HepG2 (cell line): ENCODE data around the gene CREG2. TPM values are rescaled to one million over a fixed set of nuclear protein-coding genes. Genes with fewer than 3 reads are reported as not detected.

Source experiments
- ATAC-seq: fragments of 200-7000 bp; cut with Tn5 transposase; 3 replicates; pipeline ENCODE4 v1.9.1; 2020; ENCODE audit warnings: mild to moderate bottlenecking, moderate library complexity
- BruUV-seq: library from RNA; stranded (reverse); fragments of 400-500 nt; replicated peaks from 2 replicates; lab custom pipeline; 2021; lab: Mats Ljungman, UMichigan
- CTCF ChIA-PET: fragments of 300-600 bp; formaldehyde crosslinking; extraction: SDS; loops from one replicate; lab custom pipeline; 2021; ENCODE audit warnings: low total read pairs, inconsistent platforms, low intra/inter-chr PET ratio; lab: Yijun Ruan, JAX
- POLR2A ChIA-PET: fragments of 350-600 bp; sonication (Branson Sonifier 250); formaldehyde crosslinking; loops from one replicate; lab custom pipeline; 2020; ENCODE audit warnings: antibody characterized with exemption, inconsistent platforms; lab: Yijun Ruan, JAX
- DNase-seq: peaks from one replicate; pipeline ENCODE4 v3.0.0-alpha.2; 2015; ENCODE audit warnings: low spot score
- FAIRE-seq: peaks from 3 replicates; lab custom pipeline; 2011; peaks lifted over from hg19 to GRCh38; lab: Jason Lieb, UNC
- H2AFZ ChIP-seq: one replicate; pipeline ENCODE4 v1.6.1; 2011; ENCODE audit warnings: low read length, inconsistent platforms
- H3K27ac ChIP-seq: fragments of 300-600 bp; 3 replicates; pipeline ENCODE4 v1.8.0; 2011; ENCODE audit warnings: mixed run types, mild to moderate bottlenecking, mixed read lengths, low read length, inconsistent platforms; ENCODE audit not compliant: insufficient read depth; ENCODE audit errors: extremely low read length
- H3K27me3 ChIP-seq, 2 experiments: fragments of 200-600 bp in 1 of 2; 2 replicates in 1 of 2; 3 replicates in 1 of 2; pipeline versions ENCODE4 v1.6.0 to v1.8.0; 2011; ENCODE audit warnings: low read length in 2 of 2, mild to moderate bottlenecking in 2 of 2, moderate library complexity in 2 of 2, inconsistent platforms in 1 of 2; ENCODE audit not compliant: insufficient read depth in 2 of 2, control insufficient read depth in 1 of 2
- H3K36me3 ChIP-seq, 2 experiments: fragments of 200-600 bp in 1 of 2; replicated peaks in 1 of 2; 2 replicates in 1 of 2; 3 replicates in 1 of 2; pipeline versions ENCODE4 v1.5.1 to v1.8.0; 2011; ENCODE audit warnings: low read length in 2 of 2, inconsistent platforms in 1 of 2; ENCODE audit not compliant: insufficient read depth in 2 of 2, control insufficient read depth in 1 of 2
- H3K4me1 ChIP-seq: 2 replicates; pipeline ENCODE4 v1.5.1; 2012; ENCODE audit warnings: low read length, inconsistent platforms; ENCODE audit not compliant: insufficient read depth
- H3K4me2 ChIP-seq: 2 replicates; pipeline ENCODE4 v1.6.0; 2011; ENCODE audit warnings: low read depth, low read length, inconsistent platforms
- H3K4me3 ChIP-seq, 3 experiments: fragments of 200-600 bp in 1 of 3; sonication (generic), shearing (Covaris generic) in 1 of 3; replicated peaks in 1 of 3; 2 replicates each; pipeline ENCODE4 v1.5.1; 2011 to 2016; ENCODE audit warnings: low read length in 3 of 3, inconsistent platforms in 2 of 3, low read depth in 2 of 3, mild to moderate bottlenecking in 2 of 3, control low read depth in 1 of 3, mixed read lengths in 1 of 3; ENCODE audit not compliant: insufficient read depth in 1 of 3
- H3K79me2 ChIP-seq: one replicate; pipeline ENCODE4 v1.6.1; 2011; ENCODE audit warnings: low read length, inconsistent platforms; ENCODE audit not compliant: insufficient read depth
- H3K9ac ChIP-seq: 2 replicates; pipeline ENCODE4 v1.6.0; 2011; ENCODE audit warnings: mild to moderate bottlenecking, low read depth, low read length, inconsistent platforms; ENCODE audit not compliant: insufficient read depth
- H3K9me3 ChIP-seq: 2 replicates; pipeline ENCODE4 v1.5.1; 2012; ENCODE audit warnings: mild to moderate bottlenecking, low read length
- H4K20me1 ChIP-seq: 2 replicates; pipeline ENCODE4 v1.6.0; 2011; ENCODE audit warnings: inconsistent platforms, mild to moderate bottlenecking, low read length, moderate library complexity; ENCODE audit not compliant: insufficient read depth
- BRD4 ChIP-seq: sonication (generic); formaldehyde crosslinking; IDR thresholded peaks from 2 replicates; pipeline ENCODE4 v1.4.0; 2020; ENCODE audit warnings: missing genetic modification reagents
- CENPX ChIP-seq: sonication (generic); formaldehyde crosslinking; IDR thresholded peaks from 2 replicates; pipeline ENCODE4 v1.9.0; 2021; ENCODE audit warnings: mild to moderate bottlenecking, missing genetic modification reagents, moderate library complexity
- FUBP1 ChIP-seq: sonication (generic); formaldehyde crosslinking; IDR thresholded peaks from 2 replicates; pipeline ENCODE4 v1.5.1; 2020; ENCODE audit warnings: missing genetic modification reagents, mild to moderate bottlenecking, borderline replicate concordance
- GABPB1 ChIP-seq: IDR thresholded peaks from 2 replicates; pipeline ENCODE4 v1.6.1; 2016; ENCODE audit warnings: mild to moderate bottlenecking, missing genetic modification reagents, moderate library complexity, missing compliant biosample characterization
- HCFC1 ChIP-seq: fragments of 150-350 bp; IDR thresholded peaks from 2 replicates; pipeline ENCODE4 v1.6.1; 2014; ENCODE audit warnings: low read depth, low read length
- HES4 ChIP-seq: sonication (generic); formaldehyde crosslinking; IDR thresholded peaks from 2 replicates; pipeline ENCODE4 v1.9.0; 2021; ENCODE audit warnings: mild to moderate bottlenecking, missing genetic modification reagents, borderline replicate concordance
- HNF1B ChIP-seq: sonication (generic); formaldehyde crosslinking; IDR thresholded peaks from 2 replicates; pipeline ENCODE4 v1.5.1; 2020; ENCODE audit warnings: mild to moderate bottlenecking, moderate library complexity, missing genetic modification reagents
- MLLT10 ChIP-seq: sonication (generic); formaldehyde crosslinking; IDR thresholded peaks from 2 replicates; pipeline ENCODE4 v1.4.0; 2020; ENCODE audit warnings: missing genetic modification reagents
- NPAS2 ChIP-seq: sonication (generic); formaldehyde crosslinking; IDR thresholded peaks from 2 replicates; pipeline ENCODE4 v1.8.0; 2022; ENCODE audit warnings: mild to moderate bottlenecking, missing genetic modification reagents, borderline replicate concordance
- PHF20 ChIP-seq: sonication (generic); formaldehyde crosslinking; IDR thresholded peaks from 2 replicates; pipeline ENCODE4 v1.5.0; 2020; ENCODE audit warnings: mild to moderate bottlenecking, missing genetic modification reagents
- SYNCRIP ChIP-seq: fragments of 200-400 bp; formaldehyde crosslinking; IDR thresholded peaks from 2 replicates; pipeline ENCODE4 v1.6.1; 2018; ENCODE audit warnings: mild to moderate bottlenecking, low read depth, low read length; ENCODE audit not compliant: insufficient read depth
- TBX2 ChIP-seq: sonication (generic); formaldehyde crosslinking; IDR thresholded peaks from 2 replicates; pipeline ENCODE4 v1.5.0; 2020; ENCODE audit warnings: missing genetic modification reagents, mild to moderate bottlenecking, borderline replicate concordance
- TOPORS ChIP-seq: sonication (generic); formaldehyde crosslinking; IDR thresholded peaks from 2 replicates; pipeline ENCODE4 v1.8.0; 2023; ENCODE audit warnings: mild to moderate bottlenecking, missing genetic modification reagents
- ZBTB43 ChIP-seq: sonication (generic); formaldehyde crosslinking; conservative IDR thresholded peaks from 2 replicates; pipeline ENCODE4 v1.4.0; 2020; ENCODE audit warnings: missing genetic modification reagents
- ZC3H13 ChIP-seq: sonication (generic); formaldehyde crosslinking; IDR thresholded peaks from 2 replicates; pipeline ENCODE4 v1.8.1; 2023; ENCODE audit warnings: mild to moderate bottlenecking, missing genetic modification reagents, moderate library complexity
- ZKSCAN8 ChIP-seq: IDR thresholded peaks from 2 replicates; pipeline ENCODE4 v1.6.1; 2016; ENCODE audit warnings: borderline replicate concordance, missing genetic modification reagents, missing compliant biosample characterization
- ZNF703 ChIP-seq: sonication (generic); formaldehyde crosslinking; IDR thresholded peaks from 2 replicates; pipeline ENCODE4 v1.5.1; 2020; ENCODE audit warnings: missing genetic modification reagents, mild to moderate bottlenecking, moderate library complexity, borderline replicate concordance
- ZNF781 ChIP-seq: sonication (generic); formaldehyde crosslinking; IDR thresholded peaks from 2 replicates; pipeline ENCODE4 v1.5.1; 2020; ENCODE audit warnings: borderline replicate concordance, mild to moderate bottlenecking, missing genetic modification reagents; ENCODE audit errors: not compliant biosample characterization
- ZNF792 ChIP-seq: IDR thresholded peaks from 2 replicates; pipeline ENCODE4 v1.6.1; 2016
- ZSCAN21 ChIP-seq: sonication (generic); formaldehyde crosslinking; IDR thresholded peaks from 2 replicates; pipeline ENCODE4 v1.8.0; 2022; ENCODE audit warnings: mild to moderate bottlenecking, missing genetic modification reagents, moderate library complexity, borderline replicate concordance
- WGBS: methylation state at CpG from one replicate; pipeline ENCODE4 v1.1.6; 2017; ENCODE audit warnings: low lambda C conversion rate; 5-methylcytosine and 5-hydroxymethylcytosine counted together
- in situ Hi-C: cut with HindIII; loops from 2 replicates; pipeline ENCODE4 v1.10.0; 2017; ENCODE audit warnings: low pct_unique_long_range_greater_than_20kb; ENCODE audit not compliant: extremely low pct_ligation_motif_present
- intact Hi-C: fragments of 100-400 bp; cut with micrococcal nuclease; formaldehyde crosslinking; loops from one replicate; pipeline ENCODE4 v1.10.0; 2022; ENCODE audit not compliant: unreplicated experiment
- polyA plus RNA-seq, 8 experiments: library from polyadenylated mRNA; depleted of rRNA in 3 of 8; stranded (reverse) in 7 of 8; unstranded in 1 of 8; fragments of >200 nt; fragmentation: Illumina TruSeq in 4 of 8; extraction: Trizol in 4 of 8; gene quantifications; 2 replicates each; pipeline versions ENCODE4 v1.2.1 to v1.2.3, GENCODE V29; 2011 to 2016; ENCODE audit warnings: low read depth in 4 of 8, missing spikeins in 1 of 8, mixed read lengths in 1 of 8; ENCODE audit not compliant: insufficient read depth in 1 of 8
- total RNA-seq, 5 experiments: library from RNA; depleted of rRNA; stranded (reverse); fragments of >200 nt; fragmentation: Illumina TruSeq; extraction: Trizol; gene quantifications; 2 replicates each; pipeline ENCODE4 v1.2.3, GENCODE V29; 2016; ENCODE audit warnings: low read depth in 1 of 5

Gene CREG2
- total and polyA plus RNA-seq, 2 of the 13 experiments (the other 11 are each of a cell fraction or from before 2014, with no cell fraction given) = 0.18 to 0.26 TPM

- Histone ChIP-seq H3K27me3 (no peaks in the 10 kb centered on the region; a peak in 1 of 5 replicates), H3K27ac (peak overlapping the region; percentile 57), H2AFZ (peak overlapping the region; percentile 80), H3K36me3 (0 out of 5 replicates have a peak, but pooled peaks cover 0 to 3% of the 10 kb centered on the region in 2 experiments), H3K4me2 (peak overlapping the region; percentile 82), H3K4me3 (peak overlapping the region; percentile 10 to 44 (median 30)), H4K20me1 (peaks cover 10% of the 10 kb centered on the region), H3K9me3 (no peaks in the 10 kb centered on the region), H3K79me2 (peaks cover 25% of the 10 kb centered on the region), H3K9ac (peak overlapping the region; percentile 55), H3K4me1 (peaks cover 40% of the 10 kb centered on the region)
- no TSS peak for BruUV-seq
- WGBS = 10% methylated on average over 7 of the region's 7 CpGs
- POLR2A ChIA-PET = interaction anchor here (1.5 to 4.0 kb wide), 3 partner anchors 19 to 58 kb away, joined by 5 to 37 read pairs (median 7); partner anchors contain the start of gene CNOT11
- FAIRE-seq (no peak), ATAC-seq (no peak), DNase-seq (peak; percentile 62)
- CTCF ChIA-PET = no interaction called here
- intact Hi-C loops (no loop called here), in situ Hi-C loops (no loop called here)
- TF ChIP-seq BRD4 (CRISPR knock-in tag) (no peak), ZC3H13 (CRISPR knock-in tag) (no peak), CENPX (no peak), HCFC1 (no peak), ZNF703 (no peak), SYNCRIP (no peak), TOPORS (CRISPR knock-in tag) (no peak), HNF1B (no peak), ZSCAN21 (CRISPR knock-in tag) (no peak), NPAS2 (CRISPR knock-in tag) (no peak), ZKSCAN8 (CRISPR knock-in tag) (no peak), ZBTB43 (CRISPR knock-in tag) (no peak), TBX2 (CRISPR knock-in tag) (no peak), MLLT10 (CRISPR knock-in tag) (no peak), ZNF792 (CRISPR knock-in tag) (no peak), PHF20 (CRISPR knock-in tag) (no peak), HES4 (CRISPR knock-in tag) (no peak), FUBP1 (CRISPR knock-in tag) (no peak), GABPB1 (CRISPR knock-in tag) (no peak), ZNF781 (CRISPR knock-in tag) (no peak)
These were observed 76.2 kb downstream of the CREG2 start for GRCh38 chr2:101310834-101311695.
